HG02642 (cell line): ENCODE measurements around the gene NME3.
"Not testable (repeated sequence)": the region's sequence is repeated elsewhere in the genome, so short reads cannot be mapped to it uniquely, and the experiment has no call there.

Source experiments
- ATAC-seq: cut with Tn5 transposase; IDR thresholded peaks from one replicate; pipeline ENCODE4 v1.9.1; 2021; ENCODE audit warnings: mild to moderate bottlenecking; ENCODE audit not compliant: unreplicated experiment, poor library complexity

The NME3 gene

DNA sequence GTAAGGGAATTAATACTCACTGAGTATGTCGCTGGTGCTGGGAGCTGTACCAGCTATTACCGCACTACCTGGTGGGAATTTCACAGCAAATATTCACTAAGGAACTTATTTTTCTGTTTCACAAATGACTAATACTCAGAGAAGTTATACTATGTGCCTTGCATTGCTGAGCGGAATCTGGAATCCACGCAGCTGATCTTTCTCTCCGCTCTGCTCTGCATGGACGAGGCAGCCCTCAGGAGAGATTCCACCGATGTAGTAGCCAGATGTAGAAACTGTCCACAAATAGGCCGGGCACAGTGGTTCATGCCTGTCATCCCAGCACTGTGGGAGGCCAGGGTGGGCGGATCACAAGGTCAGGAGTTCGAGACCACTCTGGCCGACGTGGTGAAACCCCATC is 17.1 kb downstream of the NME3 start:
- no peak for ATAC-seq

DNA sequence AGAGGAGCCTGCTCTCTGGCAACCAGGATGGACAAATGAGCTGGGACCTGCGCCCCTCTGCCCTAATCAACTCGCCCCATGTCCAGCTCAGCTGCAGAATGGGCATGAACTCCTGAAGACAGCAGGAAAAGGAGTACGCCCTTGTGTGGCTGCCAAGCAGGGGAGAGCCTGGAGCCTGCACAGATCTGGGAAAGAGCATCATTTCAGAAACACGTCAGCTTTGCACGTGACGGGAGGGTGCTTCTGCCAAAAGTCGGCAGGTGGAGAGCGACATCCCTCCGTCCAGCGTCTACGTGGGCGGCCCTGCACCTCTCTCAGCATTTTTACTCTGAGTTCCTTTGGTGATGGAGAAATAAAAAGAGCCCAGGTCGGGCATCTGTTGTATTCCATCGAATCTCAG is 18.5 kb downstream of the NME3 start:
- ATAC-seq, result no peak

DNA sequence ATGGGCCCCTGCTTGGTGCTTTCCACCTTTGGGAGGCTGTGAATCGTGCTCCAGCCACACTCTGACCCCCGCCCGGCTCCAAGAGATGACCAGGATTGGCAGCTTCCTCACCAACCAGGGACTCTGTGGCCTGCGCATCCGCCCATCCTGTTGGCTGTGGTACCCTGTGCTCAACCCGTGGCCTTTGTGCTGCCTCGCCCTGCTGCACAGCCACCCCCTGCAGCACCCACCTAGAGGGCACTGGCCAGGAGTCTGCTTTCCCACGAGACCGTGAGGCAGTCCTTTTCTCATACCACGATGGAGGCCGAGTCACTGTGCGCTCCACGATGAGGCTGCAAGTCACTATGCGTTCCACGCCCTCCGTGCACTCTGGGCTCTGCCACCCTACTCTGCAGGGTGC is 19.4 kb downstream of the NME3 start:
- ATAC-seq, result no peak

DNA sequence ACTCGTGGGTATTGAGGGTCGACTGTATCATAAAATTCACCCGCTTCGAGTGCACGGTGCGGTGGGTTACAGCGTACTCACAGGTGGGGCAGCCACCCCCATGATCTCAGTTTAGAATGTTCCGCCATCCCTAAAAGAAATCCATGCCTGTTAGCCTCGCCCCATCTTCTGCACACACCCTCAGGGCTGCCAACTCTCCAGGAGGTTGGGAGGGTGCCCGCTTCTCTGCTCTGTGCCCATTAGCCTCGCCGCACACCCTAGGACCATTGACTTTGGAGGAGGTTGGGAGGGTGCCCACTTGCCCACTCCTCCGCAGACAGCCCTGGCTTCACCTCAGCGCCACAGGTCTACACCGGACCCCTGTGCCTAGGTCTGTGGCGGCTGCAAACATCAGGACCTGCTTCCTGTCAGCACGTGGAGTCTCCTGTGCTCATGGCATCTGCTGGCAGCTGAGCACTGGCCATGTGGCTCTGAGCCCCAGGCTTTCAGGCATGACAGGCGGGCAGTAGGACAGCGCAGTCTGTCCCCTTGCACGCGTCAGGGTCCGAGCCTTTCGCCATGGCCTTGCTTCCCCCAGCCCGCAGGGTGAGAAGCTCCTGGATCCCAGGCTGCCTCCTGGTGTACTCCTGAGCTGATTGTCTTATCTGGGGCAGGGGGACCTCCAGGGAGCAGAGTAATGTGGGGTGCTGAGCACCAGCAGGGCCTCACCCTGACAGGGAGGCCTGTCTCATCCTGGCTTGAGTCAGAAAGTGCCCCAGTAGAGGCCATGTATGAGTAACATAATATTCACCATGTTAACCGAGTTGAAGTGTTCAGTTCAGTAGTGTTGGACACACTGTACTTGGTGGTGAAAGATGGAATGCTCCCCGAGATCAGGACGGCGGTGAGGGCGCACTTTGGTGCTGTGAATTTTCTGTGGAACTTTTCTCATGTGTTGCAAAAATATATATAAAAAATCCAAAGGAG is 21.9 kb downstream of the NME3 start:
- ATAC-seq, result no peak

DNA sequence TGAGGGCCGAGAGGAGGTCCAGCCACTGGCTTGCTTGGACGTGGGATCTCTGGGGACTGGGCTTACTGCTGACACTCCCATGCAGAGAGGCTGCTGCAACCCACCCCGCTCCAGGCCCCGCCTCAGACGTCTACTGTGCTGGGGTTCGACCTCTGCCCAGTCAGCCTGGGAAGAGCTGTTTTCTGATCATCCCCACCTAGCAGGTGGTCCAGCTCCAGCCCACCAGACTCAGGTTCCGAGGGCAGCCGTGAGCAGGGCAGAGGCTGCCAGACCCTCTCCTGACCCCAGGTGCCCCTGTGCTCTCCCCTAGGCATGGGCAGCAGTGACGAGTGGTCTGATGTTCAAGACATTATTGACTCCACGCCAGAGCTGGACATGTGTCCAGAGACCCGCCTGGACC is 23.4 kb downstream of the NME3 start:
- ATAC-seq, result no peak

DNA sequence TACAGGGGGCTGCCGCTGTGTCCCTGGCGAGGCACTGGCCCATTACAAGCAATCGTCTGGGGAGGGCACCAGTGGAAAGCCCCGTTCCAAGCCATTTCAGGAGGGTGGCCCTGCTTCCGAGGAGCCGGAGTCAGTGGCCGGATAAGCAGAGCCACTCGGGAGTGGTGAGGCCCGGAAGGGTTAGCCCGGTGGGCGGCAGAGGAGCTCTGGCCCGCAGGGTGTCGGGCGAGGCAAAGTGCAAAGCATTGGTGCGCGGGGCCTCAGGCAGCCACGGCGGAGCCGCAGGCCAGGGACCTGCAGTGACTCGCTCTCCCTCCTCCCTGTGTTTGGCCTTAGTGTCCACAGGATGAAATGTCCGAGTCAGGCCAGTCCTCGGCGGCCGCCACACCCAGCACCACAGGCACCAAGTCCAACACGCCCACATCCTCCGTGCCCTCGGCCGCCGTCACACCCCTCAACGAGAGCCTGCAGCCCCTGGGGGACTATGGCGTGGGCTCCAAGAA is 24.6 kb downstream of the NME3 start:
- ATAC-seq, result no peak

DNA sequence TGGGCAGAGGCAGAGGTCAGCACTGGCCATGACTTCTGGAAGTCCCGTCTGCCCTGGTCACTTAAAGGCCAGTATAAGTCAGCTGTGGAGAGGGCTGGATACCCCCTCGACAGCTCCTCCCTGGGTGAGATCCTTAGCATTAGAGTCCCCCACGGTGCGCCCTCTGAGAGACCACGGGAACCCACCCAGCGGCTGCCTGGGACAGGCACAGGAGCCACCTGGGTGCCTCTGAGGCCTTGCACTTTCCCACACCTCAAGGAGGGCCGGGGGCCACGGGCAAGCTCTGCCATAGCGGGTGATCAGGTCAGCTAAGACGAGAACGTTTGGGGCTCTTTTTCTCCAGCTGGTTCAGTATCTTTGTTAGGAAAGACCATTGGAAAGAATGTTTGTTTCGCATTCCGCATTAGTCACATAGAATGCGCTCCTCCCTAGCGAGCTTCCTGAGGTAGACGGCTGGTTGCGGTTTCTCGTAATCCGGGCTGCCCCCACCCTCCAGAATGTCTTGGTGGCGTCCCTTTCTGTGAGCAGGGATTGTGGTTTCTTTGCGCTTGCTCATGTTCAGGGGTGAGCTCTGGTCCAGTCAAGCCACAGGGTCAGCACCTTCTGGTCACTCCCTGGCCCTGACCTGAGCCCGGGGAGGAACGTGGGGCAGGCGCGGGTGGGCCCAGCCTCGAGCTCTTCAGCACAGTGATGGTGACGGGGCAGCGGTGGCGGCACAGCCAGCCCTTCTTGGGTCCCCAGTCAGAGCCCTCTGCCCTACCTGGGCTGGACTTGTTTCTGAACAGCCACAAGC is 25.2 kb downstream of the NME3 start:
- ATAC-seq, result no peak

DNA sequence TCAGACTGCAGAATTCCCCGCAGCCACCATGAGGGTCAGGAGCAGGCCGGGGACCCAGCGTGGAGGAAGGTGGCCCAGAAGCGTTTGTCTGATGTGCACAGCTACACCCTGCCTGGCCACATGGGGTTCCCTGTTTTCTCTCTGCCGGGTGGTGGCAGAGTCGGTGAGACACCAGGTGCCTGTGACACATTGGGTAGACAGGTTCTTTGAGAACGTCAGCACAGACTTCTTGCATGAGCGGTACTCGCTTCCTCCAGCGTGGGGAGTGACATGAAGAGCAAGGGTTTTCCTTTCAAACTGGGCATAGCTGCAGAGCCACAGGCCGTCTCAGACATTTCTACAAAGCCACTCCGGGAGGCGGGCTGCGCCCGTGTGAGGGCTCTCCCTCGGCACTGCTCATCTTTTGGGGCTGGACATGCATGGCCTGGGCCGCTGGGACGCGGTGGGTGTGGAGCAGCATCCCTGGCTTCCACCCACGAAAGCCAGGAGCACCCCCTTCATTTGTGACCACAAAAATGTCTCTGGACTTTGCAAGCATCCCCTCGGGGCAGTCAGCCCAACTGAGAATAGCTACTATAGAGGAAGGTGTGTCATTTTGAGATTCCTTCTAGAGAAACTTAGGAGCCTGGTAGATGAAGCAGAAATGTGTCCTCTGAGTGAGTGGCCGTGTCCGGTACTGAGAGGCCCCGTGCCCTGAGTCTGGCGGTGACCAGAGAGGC is 26.0 kb downstream of the NME3 start:
- no peak for ATAC-seq

DNA sequence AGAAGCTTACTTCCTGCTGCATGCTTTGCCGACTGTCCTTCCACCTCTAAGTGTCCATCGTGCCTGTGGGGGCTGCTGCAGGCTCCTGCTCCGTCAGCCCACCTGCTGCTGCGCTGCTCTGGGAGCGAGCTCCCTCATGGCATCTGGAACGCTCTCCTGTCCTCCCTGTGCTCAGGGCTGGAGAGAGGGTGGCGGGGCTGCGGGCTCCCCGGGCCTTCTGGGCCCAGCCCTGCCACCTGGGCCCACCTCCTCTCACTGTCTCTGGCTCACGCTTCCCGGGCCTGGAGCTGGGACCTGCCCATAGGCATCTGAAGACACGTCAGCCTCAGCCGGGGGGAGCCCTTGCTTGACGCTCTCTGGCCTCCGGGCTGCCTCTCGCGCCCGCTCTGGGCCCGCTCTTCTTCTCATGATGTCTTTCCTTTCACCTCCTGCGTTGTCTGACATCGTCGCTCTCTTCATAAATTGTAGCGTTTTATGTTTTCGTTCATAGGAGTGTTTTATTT is 27.0 kb downstream of the NME3 start:
- no peak for ATAC-seq

DNA sequence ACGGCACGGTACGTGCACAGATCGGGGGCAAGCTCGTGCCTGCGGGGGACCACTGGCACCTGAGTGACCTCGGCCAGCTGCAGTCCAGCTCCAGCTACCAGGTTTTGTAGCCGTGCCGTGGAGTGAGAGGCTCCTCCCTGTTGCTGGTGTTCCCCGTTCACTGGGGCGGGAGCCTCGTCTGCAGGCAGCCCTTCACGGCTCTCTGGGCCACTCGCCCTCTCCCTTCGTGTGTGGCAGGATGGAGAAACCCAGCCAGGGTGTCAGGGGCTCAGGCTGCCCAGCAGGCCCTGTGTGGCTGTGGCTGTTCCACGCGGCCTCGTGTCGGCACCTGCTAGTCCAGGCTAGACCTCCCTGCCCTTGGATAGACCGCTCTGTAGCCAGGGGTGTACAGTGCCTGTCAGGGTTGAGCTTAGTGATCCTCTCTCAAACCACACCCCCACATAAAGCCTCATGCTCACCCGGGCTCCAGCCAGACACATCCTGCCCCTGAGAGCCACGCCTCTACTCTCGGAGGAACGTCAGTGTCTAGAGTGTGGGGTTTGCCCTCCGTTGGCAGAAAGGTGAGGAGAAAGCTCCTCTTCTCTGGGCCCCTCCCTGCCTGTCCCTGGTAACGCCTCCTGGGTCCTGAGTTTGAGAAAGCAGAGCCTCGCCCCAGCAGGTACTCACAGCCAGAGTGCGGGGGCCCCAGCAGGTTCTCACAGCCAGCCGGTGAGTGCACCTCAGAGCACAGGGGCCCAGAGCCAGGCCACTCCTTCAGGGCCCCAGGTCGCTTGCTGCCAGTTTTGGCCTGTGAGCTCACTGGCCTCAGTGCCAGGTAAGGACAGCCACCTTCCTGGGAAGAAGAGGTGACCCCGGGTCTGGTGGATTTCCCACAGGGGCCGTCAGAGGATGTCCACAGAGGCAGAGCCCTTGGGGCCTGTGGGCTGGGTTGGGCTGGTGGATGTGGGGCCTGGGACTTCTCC is 27.7 kb downstream of the NME3 start:
- ATAC-seq, result no peak

DNA sequence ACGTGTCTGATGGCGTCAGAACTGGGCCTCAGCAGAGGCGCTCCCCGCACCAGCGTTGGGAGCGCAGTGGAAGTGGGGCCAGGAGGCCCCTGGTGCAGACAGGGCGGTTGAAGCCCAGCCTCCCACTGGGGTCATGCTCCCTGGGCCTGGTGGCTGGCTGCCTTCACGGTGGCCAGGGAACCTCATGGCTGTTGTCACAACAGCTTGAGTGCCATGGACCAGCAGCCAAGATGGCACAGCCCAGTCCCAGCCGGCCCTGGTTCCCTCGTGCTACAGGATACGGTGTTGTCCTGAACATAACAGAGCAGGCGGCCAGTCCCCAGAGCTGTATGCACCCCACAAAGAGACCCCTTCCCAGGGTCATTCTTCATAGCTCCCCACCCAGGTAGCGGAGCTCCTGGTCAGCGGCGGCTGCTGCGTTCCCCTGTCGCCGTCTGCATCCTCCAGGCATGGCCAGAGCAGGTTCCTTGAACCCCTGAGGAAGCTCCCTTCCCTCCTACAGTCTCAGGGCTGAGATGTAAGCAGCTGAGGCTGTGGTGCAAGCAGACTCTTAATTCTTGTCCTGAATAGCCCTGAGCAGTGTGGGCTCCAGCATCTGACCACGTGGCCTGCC is 29.7 kb downstream of the NME3 start:
- no peak for ATAC-seq

DNA sequence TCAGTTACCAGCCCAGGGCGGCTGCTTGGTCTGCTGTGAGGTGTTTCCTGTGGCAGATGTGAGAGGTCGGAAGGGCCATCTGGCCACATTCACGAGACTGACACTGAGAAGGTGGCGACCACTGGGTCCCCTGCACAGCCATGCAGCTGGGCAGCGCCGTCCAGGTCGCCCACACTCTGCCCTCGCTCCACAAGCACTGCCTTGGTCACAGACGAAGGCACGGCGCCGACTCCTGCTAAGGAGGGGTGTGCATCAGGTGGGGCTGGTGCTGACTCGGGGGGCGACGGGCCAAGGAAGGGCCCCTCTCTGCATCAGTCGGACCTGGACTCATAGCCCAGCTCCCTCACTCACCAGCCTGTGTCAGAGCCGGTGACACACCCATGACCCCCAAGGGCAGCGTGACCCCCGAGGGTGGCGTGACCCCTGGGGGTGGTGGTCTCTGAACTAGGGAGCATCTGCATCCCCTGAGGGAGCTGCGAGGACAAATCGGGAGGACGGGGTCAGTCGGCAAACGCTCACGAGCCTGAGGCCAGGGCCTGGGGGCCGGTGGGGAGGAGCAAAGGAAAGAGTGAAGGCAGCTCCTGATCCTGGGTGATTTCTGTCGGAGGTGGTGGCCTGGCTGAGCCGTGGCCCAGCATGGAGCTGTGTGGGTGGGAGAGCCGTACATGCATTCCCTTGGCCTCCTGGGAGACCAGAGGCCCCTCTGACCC is 30.4 kb downstream of the NME3 start:
- no peak for ATAC-seq

DNA sequence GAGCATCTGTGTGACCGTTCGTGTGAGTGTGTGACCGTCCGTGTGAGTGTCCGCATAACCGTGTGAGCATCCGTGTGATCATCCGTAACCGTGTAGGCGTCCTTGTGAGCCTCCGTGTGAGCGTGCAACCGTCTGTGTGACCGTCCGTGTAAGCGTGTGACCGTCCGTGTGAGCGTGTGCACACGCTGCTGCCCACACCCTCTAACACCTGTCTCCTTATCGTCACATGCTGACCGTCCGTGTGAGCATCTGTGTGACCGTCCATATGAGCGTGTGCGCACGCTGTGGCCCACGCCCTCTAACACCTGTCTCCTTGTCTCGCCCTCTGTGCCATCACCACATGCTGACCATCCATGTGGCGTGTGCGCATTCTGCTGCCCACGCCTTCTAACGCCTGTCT is 31.1 kb downstream of the NME3 start:
- ATAC-seq, result no peak

DNA sequence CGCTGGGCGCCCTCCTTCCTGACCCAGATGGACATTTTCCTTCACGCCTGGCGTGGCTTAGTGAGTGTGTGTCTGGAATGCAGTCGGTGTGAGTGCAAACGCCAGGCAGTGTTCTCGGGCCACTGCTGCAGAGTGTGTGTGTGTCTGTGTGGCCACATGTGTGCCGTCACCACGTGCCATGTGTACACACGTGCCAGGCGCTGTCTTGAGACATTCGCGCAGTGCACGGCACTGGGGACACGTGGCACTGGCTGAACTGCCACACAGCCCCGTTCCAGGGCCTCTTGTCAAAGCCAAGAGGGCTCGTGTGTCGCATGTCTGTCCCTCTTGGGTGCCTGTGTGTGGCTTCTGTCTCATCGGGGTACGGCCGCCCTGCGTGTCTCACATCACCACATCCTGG is 36.5 kb downstream of the NME3 start:
- ATAC-seq, result no peak

DNA sequence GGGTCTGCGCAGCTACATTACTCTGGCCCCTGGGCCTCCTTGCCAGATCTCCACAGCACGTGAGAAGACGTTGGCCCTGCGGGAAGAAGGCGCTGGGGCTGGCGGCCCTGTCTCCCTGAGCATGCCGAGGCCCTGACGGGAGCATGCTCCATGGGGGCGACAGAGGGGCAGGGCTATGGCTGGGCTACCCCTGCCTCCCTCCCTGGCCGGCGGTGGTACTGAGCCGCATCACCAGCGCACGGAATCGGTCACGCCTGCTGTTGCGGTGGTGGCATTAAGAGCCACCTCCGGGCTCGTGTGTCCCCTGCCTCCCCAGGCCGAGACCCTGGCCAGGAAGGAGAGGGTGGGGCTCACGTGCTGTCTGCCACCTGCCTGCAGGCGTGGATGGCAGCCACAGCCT is 37.2 kb downstream of the NME3 start:
- no peak for ATAC-seq

DNA sequence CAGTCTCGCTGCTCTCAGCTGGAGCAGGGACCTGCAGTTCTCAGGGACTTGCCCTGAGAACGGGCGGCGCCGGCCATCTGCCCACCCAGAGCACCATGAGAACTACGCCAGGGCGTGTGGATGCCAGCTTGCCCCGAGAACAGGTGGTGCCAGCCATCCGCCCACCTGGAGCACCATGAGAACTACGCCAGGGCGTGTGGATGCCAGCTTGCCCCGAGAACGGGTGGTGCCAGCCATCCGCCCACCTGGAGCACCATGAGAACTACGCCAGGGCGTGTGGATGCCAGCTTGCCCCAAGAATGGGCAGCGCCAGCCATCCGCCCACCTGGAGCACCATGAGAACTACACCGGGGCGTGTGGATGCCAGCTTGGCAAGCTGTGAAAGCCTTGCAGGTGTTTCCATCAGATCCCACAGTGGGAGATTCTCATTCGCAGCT is 38.8 kb downstream of the NME3 start:
- not testable (repeated sequence) for ATAC-seq

DNA sequence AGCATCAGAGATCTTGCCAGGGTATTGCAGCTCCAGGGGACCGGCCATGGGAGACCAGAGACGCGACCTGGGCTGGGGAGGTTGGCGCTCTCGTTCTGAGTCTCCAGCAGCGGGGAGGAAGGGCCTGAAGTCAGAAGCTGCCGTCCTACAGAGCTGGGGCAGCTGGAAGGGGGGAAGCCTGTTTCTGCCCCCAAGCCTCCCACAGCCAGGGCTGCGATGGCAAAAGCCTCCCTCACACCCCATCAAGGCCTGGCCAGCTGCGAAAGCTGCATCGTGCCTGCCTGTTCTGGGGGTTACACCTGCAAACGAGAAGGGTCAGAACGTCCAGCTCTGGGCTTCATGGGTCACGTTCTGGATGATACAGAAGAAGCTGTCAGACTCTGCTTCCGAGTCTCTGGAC is 39.3 kb downstream of the NME3 start:
- no peak for ATAC-seq

DNA sequence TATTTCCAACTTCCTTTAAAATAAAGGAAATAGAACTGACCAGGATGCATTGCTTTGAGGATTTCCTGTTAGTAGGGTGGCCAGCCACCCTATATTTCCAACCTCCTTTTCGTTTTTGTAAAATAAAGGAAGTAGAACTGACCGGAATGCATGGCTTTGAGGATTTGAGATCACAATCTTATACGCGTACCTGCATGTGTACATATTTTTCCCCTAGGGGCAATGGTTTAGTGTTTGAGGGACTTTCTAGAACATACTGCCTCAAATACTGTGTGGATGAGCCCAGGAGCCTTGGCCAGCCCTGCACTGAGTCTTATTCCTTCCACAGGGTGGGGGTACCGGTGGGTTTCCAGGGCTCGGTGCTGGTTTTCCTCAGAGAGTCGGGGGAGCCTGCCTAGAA is 39.7 kb downstream of the NME3 start:
- ATAC-seq, result no peak
